GM18519 (cell line): ENCODE results near the gene LINC01488.

Experiments
- ATAC-seq: cut with Tn5 transposase; IDR thresholded peaks from one replicate; pipeline ENCODE4 v1.9.1; 2021; ENCODE audit warnings: mild to moderate bottlenecking, moderate library complexity; ENCODE audit not compliant: unreplicated experiment, low FRiP score

Gene LINC01488

GRCh38 chr11:69475141-69475865 is 6.2 kb upstream of the LINC01488 start:
- no peak for ATAC-seq

- no peak for ATAC-seq
These were observed 5.5 kb upstream of the LINC01488 start for GRCh38 chr11:69475866-69476471.

DNA sequence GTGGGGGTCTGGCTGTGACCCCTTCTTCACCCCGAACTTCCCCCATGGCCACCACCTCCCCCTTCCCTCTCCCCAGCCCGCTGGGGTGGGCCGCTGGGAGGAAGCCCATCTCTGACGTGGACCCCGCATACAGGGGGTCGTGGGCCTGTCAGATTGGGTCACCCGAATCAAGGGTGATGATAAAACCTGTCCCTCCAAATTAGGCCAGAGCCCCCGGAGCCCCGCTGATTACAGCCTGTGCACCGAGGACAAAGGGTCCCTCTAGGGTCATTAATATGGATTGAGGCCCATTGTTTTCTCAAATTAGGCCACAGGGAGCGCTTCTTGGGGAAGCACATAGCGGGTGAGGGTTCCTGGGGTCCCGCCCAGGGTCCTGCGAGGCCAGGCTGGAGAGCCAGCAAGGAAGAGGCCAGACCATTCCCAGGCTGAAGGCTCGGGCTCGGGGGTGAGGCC is 4.9 kb upstream of the LINC01488 start:
- ATAC-seq, result no peak

GRCh38 chr11:69477086-69477485 is 4.4 kb upstream of the LINC01488 start:
- ATAC-seq, result no peak

- no peak for ATAC-seq
These were observed 1.7 kb upstream of the LINC01488 start for GRCh38 chr11:69479591-69480271.

GRCh38 chr11:69480547-69481392 is 693 bp upstream of the LINC01488 start:
- no peak for ATAC-seq

DNA sequence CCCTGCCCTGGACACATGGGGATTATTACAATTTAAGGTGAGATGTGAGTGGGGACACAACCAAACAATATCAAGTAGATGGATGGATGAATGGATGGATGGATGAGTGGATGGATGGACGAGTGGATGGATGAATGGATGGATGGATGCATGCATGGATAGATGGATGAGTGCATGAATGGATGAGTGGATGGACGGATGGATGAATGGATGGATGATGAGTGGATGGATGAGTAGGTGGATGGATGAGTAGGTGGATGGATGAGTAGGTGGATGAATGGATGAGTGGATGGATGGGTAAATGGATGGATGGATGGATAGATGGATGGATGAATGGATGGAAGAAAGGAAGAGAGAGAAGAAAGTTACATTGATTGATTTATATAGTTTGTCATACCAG is 859 bp downstream of the LINC01488 start:
- ATAC-seq, result no peak

- ATAC-seq, result no peak
These were observed 1.7 kb downstream of the LINC01488 start for GRCh38 chr11:69483170-69483569.

DNA sequence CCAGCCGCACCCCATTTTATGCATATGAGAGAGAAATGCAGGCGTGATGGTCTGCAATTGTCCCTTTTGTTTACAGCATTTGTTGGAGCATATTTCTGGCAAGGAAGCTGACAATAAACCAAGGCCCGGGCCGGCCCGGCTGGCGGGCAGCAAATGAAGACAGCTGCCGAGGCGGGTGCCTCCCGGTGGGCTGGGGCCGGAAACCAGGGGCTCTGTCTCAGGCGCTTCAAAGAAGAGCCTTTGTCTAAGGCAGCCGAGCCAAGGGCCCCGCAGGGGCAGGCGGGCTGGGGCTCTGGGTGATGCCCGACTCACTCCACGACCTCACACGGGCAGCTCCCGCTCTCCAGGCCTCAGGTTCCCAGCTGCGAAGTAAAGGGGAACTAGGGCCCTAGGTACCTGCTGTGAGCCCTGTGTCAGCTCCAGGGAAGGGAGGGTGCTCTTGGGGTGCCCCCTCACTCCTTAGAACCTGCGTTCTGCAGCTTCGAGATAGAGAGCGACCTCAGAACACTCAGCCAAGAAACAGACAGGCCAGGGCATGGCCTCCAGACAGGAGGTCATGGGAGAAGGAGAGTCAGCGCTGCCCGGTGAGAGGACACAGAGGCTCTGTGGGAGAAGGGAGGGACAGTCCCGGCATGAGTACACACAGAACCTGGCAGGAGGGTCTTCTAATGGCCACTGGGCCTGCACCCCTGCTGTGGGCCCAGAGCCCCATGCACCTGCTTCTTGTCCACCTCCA is 2.4 kb downstream of the LINC01488 start:
- no peak for ATAC-seq

DNA sequence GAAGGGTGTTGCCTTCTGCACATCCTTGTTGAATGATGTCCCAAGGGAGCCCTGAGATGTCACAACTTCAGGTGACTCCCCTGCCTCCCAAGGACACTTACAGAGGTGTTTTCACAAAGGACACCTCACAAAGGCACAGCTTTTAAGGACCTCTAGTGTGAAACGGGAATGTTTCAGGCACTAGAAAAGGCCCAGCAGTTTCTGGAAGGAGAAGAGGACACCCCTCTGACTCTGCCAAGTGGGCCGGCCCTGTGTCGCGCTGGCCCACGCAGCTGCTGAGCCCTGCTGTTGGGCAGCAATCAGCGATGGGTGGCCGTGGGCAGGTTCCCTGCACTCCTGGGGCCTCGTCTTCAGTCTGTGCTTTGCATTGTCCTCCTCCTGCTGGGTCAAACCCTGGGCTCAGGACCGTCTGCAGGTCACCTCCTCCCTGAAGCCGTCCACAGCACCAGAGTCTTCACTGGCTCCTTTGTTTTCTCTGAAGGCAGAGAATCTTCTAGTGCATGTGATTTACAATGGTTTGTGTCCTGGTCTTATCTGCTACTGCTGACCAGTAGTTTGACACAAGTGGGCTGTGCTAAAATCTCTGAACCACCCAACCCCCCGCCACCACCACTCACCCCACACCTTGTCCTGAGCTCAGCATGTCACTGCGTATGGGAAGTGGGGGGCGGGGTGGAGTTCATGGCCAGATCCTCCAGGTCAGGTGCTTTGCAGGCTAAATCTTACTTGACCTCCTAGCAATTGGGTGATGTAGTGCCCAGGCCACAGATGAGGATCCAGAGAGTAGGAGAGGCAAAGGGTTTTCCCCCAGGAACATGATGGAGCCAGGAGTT is 3.2 kb downstream of the LINC01488 start:
- ATAC-seq, result no peak

DNA sequence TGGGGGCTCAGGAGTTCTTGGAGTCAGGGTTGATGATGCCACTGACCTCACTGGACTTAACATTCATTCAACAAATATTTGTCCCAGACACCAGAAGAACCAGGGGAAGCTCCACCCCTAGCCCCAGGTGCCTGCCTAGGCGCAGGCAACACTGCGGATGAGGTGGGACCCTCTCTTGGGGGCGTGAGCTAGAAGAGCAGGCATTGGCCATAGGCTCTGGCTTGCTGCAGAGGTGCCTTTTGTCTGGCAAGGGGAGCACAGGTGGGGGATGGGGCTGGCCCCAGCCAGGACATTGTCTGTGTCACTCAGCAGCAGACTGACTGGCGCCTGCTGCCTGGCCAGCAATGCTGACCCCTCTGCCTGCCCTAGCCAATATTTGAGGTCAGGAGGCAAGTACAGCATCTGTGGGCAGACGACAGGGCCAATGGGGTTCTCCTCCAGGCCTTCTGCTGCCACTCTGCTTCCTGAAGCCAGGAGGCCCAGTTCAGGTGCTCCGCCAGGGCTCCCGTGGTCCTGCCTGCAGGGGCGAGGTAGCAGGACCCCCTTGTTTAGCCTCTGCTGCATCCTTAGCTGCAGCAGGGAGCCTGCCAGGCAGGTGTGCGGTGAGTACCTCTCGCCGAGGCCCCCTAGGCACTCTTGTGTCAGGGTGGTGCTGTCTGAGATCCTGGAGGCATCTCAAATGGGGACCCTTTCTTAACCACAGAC is 4.0 kb downstream of the LINC01488 start:
- ATAC-seq, result no peak

DNA sequence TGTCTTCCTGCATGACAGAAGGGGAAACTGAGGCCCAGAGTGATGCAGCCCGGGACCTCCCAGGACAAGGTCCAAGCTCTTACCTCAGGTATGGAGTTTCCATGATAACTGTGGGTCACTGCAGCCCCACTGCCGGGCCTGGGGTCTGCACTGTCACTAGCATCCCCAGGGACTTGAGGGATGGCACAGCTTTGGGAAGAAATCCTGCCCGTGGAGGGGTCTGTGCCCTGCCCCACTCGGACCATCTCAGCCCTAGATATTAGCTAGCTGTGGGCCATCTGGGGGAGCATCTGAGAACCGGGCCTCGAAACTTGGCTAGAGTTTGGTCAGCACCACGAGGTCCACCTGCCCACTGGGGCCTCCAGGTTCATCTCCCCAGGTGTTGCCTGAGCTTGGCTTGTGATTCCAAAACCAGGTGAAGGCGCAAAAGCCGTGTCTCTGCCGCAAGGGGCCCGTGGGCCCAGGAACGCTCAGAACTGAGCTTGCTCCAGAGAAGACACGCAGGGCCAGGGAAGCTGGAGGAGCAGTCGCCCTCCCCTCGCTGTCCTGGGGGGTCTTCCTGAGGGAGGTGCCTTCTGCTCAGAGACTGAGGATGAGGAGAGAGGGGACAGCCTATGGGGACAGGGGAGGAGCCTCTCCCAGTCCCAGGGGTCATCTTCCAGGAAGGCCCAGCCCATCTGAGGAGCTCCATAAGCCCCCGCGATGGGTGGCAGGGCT is 4.8 kb downstream of the LINC01488 start:
- ATAC-seq, result no peak

DNA sequence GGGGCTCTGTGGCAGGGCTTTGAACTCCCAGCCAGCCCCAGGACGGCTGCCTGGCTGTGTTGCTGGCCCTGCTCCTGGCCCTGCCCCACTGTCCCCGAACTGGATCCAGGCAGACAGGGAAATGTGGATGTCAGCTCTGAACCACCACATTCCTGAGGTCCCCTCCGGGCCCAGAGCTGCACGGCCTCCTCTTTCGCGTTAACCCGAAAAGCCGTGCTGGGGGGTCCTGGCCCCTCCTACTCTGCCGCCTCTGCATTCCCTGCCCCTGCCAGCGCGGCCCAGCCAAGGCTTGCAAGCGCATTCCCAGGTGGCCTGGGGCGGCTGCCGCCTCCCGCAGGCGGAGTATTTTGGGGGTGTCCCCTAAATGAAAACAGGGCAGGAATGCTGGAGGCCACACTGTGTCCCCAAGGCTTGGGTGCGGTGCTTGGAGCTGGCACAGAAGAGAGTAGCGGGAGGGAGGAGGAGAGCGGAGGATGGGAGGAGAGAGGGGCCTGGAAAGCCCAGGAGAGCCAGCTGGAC is 5.4 kb downstream of the LINC01488 start:
- ATAC-seq, result no peak

- ATAC-seq, result no peak
These were observed 5.9 kb downstream of the LINC01488 start for GRCh38 chr11:69487391-69487790.

DNA sequence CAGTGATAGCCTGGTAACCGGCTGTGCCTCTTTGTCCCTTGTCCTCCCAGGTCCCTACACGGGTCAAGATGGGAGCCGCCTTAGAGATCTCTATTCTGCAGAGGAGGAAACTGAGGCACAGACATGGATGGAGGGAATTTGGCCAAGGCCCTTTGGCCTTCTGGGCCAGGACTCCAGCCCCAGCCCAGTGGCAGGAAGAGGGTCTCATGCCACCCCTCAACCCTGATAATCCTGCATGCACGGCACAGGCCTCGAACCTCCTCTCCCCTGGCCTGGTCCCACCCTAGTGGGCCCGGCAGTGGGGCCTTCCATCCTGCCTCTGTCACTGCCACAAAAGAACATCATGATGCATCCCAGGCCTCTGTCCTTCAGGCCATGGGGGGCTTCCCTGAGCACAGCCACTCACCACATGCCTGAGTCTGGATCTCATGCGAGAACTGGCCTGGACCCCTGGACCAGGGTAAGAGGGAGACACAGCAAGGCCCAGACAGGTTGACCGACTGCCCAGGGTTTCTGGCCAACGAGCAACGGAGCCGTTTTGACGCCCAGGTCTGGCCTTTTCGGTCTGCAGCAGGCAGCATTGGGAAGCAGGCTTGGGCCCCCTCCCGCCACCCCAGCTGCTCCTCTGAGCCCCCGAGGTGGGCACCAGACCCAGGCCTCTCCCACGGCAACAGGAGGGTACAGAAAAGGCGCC is 6.5 kb downstream of the LINC01488 start:
- ATAC-seq, result no peak

DNA sequence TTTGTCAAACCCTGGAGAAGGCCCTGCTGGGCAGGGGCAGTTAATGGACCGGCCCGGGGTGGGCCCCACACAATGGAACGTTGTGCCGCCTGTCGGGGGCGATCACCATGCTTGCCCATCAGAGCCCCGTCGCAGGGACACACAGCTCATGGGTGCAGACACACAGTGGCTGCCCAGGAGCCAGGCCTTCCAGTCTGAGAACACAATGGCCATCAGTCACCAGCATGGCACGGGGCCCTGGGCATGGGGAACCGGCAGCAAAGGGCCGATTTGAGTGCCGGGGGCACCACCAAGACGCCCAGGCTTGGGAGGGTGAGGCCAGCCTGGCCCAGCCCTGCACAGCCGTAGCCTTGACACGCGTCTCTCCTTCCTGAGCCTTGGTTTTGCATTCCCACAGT is 7.1 kb downstream of the LINC01488 start:
- no peak for ATAC-seq

- ATAC-seq, result no peak
These were observed 7.7 kb downstream of the LINC01488 start for GRCh38 chr11:69489031-69489745.
